ENCODE results near the gene LGALS3.

- TF ChIP-seq, protein P1, sequence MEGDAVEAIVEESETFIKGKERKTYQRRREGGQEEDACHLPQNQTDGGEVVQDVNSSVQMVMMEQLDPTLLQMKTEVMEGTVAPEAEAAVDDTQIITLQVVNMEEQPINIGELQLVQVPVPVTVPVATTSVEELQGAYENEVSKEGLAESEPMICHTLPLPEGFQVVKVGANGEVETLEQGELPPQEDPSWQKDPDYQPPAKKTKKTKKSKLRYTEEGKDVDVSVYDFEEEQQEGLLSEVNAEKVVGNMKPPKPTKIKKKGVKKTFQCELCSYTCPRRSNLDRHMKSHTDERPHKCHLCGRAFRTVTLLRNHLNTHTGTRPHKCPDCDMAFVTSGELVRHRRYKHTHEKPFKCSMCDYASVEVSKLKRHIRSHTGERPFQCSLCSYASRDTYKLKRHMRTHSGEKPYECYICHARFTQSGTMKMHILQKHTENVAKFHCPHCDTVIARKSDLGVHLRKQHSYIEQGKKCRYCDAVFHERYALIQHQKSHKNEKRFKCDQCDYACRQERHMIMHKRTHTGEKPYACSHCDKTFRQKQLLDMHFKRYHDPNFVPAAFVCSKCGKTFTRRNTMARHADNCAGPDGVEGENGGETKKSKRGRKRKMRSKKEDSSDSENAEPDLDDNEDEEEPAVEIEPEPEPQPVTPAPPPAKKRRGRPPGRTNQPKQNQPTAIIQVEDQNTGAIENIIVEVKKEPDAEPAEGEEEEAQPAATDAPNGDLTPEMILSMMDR (IDR thresholded peaks at IDR 0.05), result no peak
- no peak for TF ChIP-seq ZFX (IDR thresholded peaks at IDR 0.05; ENCODE audit: borderline replicate concordance)
Measured at GRCh38 chr14:55121628-55122439, 7.2 kb upstream of the LGALS3 start.
